WTC11 (cell line): ENCODE measurements around the gene TMEM18.

Source experiments
- TF ChIP-seq, protein P1 (sequence below): fragments of 200-600 bp; IDR thresholded peaks from 2 replicates; pipeline ENCODE4 v1.8.0; 2022; ENCODE audit warnings: antibody characterized with exemption
- TF ChIP-seq, protein P2 (sequence below): sonication (generic); formaldehyde crosslinking; IDR thresholded peaks from 2 replicates; pipeline ENCODE4 v1.8.1; 2023; ENCODE audit warnings: mild to moderate bottlenecking, missing genetic modification reagents, moderate library complexity

DNA sequence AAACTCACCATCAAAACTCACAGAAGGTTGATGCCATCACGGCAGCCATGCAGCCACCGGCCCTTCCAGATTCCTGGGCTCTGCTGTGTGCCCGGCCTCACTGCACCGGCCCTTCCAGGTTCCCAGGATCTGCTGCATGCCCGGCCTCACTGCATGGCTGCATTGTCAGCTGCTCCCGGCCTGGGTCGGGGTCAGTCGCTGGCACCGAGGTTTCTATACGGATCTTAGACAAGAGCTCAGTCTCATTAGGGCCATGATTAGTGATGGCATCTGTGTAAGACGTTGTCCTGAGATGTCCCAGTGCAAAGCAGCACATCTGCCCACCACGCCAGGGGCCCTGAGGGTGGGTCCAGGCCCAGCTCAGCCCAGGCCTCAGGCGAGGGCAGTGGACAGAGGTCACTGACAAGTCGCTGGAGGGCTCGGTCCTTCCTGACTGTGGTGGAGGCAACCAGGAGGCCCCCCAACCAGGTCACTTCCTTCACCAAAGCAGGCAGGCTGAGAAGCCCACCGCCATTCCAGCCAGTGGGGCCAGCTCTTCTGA, 29.4 kb downstream of the TMEM18 start:
- TF ChIP-seq, protein P1, sequence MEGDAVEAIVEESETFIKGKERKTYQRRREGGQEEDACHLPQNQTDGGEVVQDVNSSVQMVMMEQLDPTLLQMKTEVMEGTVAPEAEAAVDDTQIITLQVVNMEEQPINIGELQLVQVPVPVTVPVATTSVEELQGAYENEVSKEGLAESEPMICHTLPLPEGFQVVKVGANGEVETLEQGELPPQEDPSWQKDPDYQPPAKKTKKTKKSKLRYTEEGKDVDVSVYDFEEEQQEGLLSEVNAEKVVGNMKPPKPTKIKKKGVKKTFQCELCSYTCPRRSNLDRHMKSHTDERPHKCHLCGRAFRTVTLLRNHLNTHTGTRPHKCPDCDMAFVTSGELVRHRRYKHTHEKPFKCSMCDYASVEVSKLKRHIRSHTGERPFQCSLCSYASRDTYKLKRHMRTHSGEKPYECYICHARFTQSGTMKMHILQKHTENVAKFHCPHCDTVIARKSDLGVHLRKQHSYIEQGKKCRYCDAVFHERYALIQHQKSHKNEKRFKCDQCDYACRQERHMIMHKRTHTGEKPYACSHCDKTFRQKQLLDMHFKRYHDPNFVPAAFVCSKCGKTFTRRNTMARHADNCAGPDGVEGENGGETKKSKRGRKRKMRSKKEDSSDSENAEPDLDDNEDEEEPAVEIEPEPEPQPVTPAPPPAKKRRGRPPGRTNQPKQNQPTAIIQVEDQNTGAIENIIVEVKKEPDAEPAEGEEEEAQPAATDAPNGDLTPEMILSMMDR, result no peak
- TF ChIP-seq, protein P2, sequence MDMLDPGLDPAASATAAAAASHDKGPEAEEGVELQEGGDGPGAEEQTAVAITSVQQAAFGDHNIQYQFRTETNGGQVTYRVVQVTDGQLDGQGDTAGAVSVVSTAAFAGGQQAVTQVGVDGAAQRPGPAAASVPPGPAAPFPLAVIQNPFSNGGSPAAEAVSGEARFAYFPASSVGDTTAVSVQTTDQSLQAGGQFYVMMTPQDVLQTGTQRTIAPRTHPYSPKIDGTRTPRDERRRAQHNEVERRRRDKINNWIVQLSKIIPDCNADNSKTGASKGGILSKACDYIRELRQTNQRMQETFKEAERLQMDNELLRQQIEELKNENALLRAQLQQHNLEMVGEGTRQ (CRISPR knock-in tag), result no peak
